ENCODE results near the gene CAB39L.

The CAB39L gene

DNA sequence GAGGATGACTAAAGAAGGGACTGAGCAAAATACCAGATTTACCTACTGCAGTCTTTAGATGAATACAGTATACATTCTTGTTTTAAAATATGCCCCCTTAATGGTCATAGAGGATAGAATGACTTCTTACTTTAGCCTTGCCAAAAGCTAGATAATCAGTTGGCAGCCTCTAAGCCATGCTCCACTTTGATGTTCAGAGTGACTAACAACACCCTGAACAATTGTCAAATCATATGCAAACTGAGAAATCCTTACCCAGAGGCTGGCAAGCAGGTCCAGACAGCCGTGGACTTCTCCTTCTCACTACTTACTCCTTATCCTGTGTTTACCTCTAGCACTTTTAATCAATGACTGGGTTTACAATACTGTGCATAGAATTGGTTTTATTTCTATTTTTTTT lies 28.3 kb upstream of the CAB39L start:
- Histone ChIP-seq H3K27ac (ENCODE audit: low read length) (no peak overlapping the region), H3K79me2 (ENCODE audit: low read length) (no peaks in the 10 kb centered on the region), H3K9ac (ENCODE audit: low read length) (no peak overlapping the region), H3K9me3 (ENCODE audit: insufficient read depth, low read length) (no peaks in the 10 kb centered on the region), H4K20me1 (ENCODE audit: insufficient read depth, low read length) (no peaks in the 10 kb centered on the region), H3K27me3 (ENCODE audit: low read depth, low read length) (no peaks in the 10 kb centered on the region), H2AFZ (ENCODE audit: low read depth, low read length) (no peak overlapping the region), H3K4me1 (ENCODE audit: low read length) (peaks cover 5% of the 10 kb centered on the region; the same call in 1 of the 2 replicates), H3K36me3 (replicated peaks; ENCODE audit: low read depth, low read length) (peaks cover 28% of the 10 kb centered on the region), H3K4me2 (ENCODE audit: low read length) (no peak overlapping the region), H3K4me3 (ENCODE audit: low read length) (no peak overlapping the region)
- no peak for TF ChIP-seq EZH2phosphoT487 (IDR thresholded peaks at IDR 0.05; ENCODE audit: low read depth)
- TF ChIP-seq, protein P1, sequence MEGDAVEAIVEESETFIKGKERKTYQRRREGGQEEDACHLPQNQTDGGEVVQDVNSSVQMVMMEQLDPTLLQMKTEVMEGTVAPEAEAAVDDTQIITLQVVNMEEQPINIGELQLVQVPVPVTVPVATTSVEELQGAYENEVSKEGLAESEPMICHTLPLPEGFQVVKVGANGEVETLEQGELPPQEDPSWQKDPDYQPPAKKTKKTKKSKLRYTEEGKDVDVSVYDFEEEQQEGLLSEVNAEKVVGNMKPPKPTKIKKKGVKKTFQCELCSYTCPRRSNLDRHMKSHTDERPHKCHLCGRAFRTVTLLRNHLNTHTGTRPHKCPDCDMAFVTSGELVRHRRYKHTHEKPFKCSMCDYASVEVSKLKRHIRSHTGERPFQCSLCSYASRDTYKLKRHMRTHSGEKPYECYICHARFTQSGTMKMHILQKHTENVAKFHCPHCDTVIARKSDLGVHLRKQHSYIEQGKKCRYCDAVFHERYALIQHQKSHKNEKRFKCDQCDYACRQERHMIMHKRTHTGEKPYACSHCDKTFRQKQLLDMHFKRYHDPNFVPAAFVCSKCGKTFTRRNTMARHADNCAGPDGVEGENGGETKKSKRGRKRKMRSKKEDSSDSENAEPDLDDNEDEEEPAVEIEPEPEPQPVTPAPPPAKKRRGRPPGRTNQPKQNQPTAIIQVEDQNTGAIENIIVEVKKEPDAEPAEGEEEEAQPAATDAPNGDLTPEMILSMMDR (IDR thresholded peaks at IDR 0.05; ENCODE audit: low read depth, low read length) = no peak

DNA sequence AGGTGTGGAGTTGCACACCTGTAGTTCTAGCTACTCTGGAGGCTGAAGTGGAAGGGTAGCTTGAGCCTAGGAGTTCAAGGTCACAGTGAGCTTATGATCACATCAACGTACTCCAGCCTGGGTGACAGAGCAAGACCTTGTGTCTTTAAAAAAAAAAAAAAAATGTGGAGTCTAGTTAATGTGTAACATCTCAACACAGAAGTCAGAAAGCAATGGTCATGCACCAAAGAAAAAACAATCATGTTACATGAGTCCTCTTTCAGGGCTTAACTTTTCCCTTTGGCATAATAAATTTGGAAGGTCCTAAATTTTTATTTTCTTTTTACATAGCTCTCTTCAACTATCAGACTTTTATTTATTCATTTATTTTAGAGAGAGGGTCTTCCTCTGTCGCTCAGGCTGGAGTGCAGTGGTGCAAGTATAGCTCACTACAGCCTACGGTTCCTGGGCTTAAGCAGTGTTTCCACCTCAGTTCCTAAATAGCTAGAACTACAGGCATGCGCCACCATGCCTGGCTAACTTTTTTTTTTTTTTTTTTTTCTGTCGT lies 22.5 kb upstream of the CAB39L start:
- Histone ChIP-seq H3K79me2 (ENCODE audit: low read length) (no peaks in the 10 kb centered on the region), H3K4me1 (ENCODE audit: low read length) (0 out of 2 replicates have a peak, but pooled peaks cover 3% of the 10 kb centered on the region), H3K27me3 (ENCODE audit: low read depth, low read length) (no peaks in the 10 kb centered on the region), H4K20me1 (ENCODE audit: insufficient read depth, low read length) (no peaks in the 10 kb centered on the region), H3K9ac (ENCODE audit: low read length) (no peak overlapping the region), H3K4me2 (ENCODE audit: low read length) (no peak overlapping the region), H3K27ac (ENCODE audit: low read length) (no peak overlapping the region), H3K9me3 (ENCODE audit: insufficient read depth, low read length) (no peaks in the 10 kb centered on the region), H3K36me3 (replicated peaks; ENCODE audit: low read depth, low read length) (peaks cover 32% of the 10 kb centered on the region), H2AFZ (ENCODE audit: low read depth, low read length) (no peak overlapping the region), H3K4me3 (ENCODE audit: low read length) (no peak overlapping the region)
- TF ChIP-seq EZH2phosphoT487 (IDR thresholded peaks at IDR 0.05; ENCODE audit: low read depth) = no peak
- TF ChIP-seq, protein P1 (IDR thresholded peaks at IDR 0.05; ENCODE audit: low read depth, low read length) = no peak

DNA sequence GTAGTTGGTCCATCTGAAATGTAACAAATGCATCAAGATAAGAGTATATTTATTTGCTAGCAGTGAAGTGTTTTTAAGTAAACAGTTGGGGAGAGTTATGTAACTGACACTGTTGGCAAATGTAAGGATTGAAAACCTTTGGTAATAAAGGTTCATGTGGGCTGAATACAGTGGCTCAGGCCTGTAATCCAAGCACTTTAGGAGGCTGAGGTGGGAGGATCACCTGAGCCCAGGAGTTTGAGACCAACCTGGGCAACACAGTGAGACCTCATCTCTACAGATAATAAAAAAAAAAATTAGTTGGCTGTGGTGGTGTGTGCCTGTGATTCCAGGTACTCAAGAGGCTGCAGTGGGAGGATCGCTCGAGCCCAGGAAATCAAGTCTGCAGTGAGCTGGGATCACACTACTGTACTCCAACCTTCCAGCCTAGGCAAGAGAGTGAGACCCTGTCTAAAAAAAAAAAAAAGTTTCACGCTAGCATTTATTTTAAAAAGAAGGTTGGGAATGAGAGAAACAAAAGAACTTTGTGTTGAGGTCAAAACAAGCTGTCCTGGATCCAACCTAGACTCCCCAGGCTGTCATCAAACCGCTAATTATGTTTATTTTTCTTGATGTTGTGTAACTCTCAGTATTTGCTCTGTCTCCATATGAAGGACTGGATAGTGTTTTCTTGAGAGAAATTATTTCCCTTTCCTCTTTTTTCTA lies 20.9 kb upstream of the CAB39L start:
- peaks cover 37% of the 10 kb centered on the region for H3K36me3 ChIP-seq (replicated peaks; ENCODE audit: low read depth, low read length)

DNA sequence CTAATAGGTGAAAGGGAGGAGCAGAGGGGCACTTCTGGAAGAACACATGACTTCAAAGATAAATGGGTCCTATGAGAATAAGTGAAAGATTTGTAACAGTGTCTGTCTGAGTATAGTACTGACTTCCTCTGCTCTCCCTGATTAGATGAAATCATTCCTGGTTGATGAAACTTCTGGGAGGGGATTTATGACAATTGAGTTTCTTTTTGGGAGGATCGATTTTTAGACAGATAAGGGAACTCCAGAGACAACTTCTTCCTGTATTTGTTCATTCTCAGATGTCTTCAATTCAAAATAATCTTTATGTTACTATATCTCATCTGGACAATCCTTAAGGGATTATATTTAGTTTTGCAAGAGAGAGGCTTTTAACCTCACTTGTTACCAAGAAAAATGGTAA lies 20.2 kb upstream of the CAB39L start:
- H3K4me2 ChIP-seq (ENCODE audit: low read length) = no peak overlapping the region
- H3K27me3 ChIP-seq (ENCODE audit: low read depth, low read length) = no peaks in the 10 kb centered on the region
- no peaks in the 10 kb centered on the region for H4K20me1 ChIP-seq (ENCODE audit: insufficient read depth, low read length)
- 0 out of 2 replicates have a peak, but pooled peaks cover 3% of the 10 kb centered on the region for H3K4me1 ChIP-seq (ENCODE audit: low read length)
- no peak overlapping the region for H3K9ac ChIP-seq (ENCODE audit: low read length)
- peaks cover 37% of the 10 kb centered on the region for H3K36me3 ChIP-seq (replicated peaks; ENCODE audit: low read depth, low read length)
- no peaks in the 10 kb centered on the region for H3K9me3 ChIP-seq (ENCODE audit: insufficient read depth, low read length)
- H3K4me3 ChIP-seq (ENCODE audit: low read length) = no peak overlapping the region
- no peak for TF ChIP-seq EZH2phosphoT487 (IDR thresholded peaks at IDR 0.05; ENCODE audit: low read depth)
- TF ChIP-seq, protein P1 (IDR thresholded peaks at IDR 0.05; ENCODE audit: low read depth, low read length) = no peak
- H2AFZ ChIP-seq (ENCODE audit: low read depth, low read length) = no peak overlapping the region
- H3K27ac ChIP-seq (ENCODE audit: low read length) = no peak overlapping the region
- H3K79me2 ChIP-seq (ENCODE audit: low read length) = no peaks in the 10 kb centered on the region

More for the DNA sequence above, 20.9 kb upstream of the CAB39L start:
- Histone ChIP-seq H3K4me3 (ENCODE audit: low read length) (no peak overlapping the region), H3K9me3 (ENCODE audit: insufficient read depth, low read length) (no peaks in the 10 kb centered on the region), H3K4me2 (ENCODE audit: low read length) (no peak overlapping the region), H3K27ac (ENCODE audit: low read length) (no peak overlapping the region), H3K27me3 (ENCODE audit: low read depth, low read length) (no peaks in the 10 kb centered on the region), H4K20me1 (ENCODE audit: insufficient read depth, low read length) (no peaks in the 10 kb centered on the region), H3K9ac (ENCODE audit: low read length) (no peak overlapping the region), H3K79me2 (ENCODE audit: low read length) (no peaks in the 10 kb centered on the region), H2AFZ (ENCODE audit: low read depth, low read length) (no peak overlapping the region), H3K4me1 (ENCODE audit: low read length) (0 out of 2 replicates have a peak, but pooled peaks cover 3% of the 10 kb centered on the region)
- TF ChIP-seq, protein P1 (IDR thresholded peaks at IDR 0.05; ENCODE audit: low read depth, low read length) = no peak

Data from OCI-LY3 (cell line).